ENCODE data around the gene DLGAP4. TPM values are rescaled to one million over a fixed set of nuclear protein-coding genes. Genes with fewer than 3 reads are reported as not detected.

The DLGAP4 gene
- total RNA-seq (7.7 TPM), polyA plus RNA-seq (28.2 TPM)
- long read RNA-seq, donor 1 = 0 reads
- long read RNA-seq, donor 2, transcript DLGAP4-206 (7 exons, 3,110 nt) = major isoform, 5 of 14 reads
- long read RNA-seq, donor 2, partial matches to known transcripts = 6 of 14 reads
- long read RNA-seq, donor 2, other reads (novel, unspliced or antisense) = 0 of 14 reads
- long read RNA-seq, donor 3 = 0 reads
- long read RNA-seq, donor 4, partial matches to known transcripts = 8 of 9 reads
- long read RNA-seq, donor 4, other reads (novel, unspliced or antisense) = 0 of 9 reads
- long read RNA-seq, donor 5, partial matches to known transcripts = 8 of 14 reads
- long read RNA-seq, donor 5, other reads (novel, unspliced or antisense) = 0 of 14 reads
- long read RNA-seq, donor 6, partial matches to known transcripts = 0 of 4 reads
- long read RNA-seq, donor 6, other reads (novel, unspliced or antisense) = 0 of 4 reads
- long read RNA-seq, donor 7, partial matches to known transcripts = 0 of 3 reads
- long read RNA-seq, donor 7, other reads (novel, unspliced or antisense) = 0 of 3 reads
- long read RNA-seq, donor 8, partial matches to known transcripts = 0 of 1 reads
- long read RNA-seq, donor 8, other reads (novel, unspliced or antisense) = 0 of 1 reads
- long read RNA-seq, donor 9, partial matches to known transcripts = 0 of 1 reads
- long read RNA-seq, donor 9, other reads (novel, unspliced or antisense) = 0 of 1 reads
- long read RNA-seq, donor 10, partial matches to known transcripts = 5 of 5 reads
- long read RNA-seq, donor 10, other reads (novel, unspliced or antisense) = 0 of 5 reads

GRCh38 chr20:36305602-36306551 is at the start of gene DLGAP4:
TSS of gene DLGAP4 (plus strand) at chr20:36306339. CDS start at chr20:36431718, 125,379 bp downstream.
- 4% methylated on average over 89 of the region's 96 CpGs for WGBS
- DNase-seq (ENCODE audit: low read depth in 6 of 9, low spot score in 9 of 9) = peak in 1 of 9 donors; percentile 8
- Histone ChIP-seq H3K27me3 (ENCODE audit: control insufficient read depth in 2 of 2, insufficient read depth in 1 of 2, low read length in 1 of 2) (peaks cover 61 to 91% of the 10 kb centered on the region in 2 donors), H3K27ac (ENCODE audit: low read depth in 1 of 2, low read length in 1 of 2) (no peak within 1 kb of the TSS), H3K4me3 (ENCODE audit: low read length in 2 of 2) (peak within 1 kb of the TSS in 1 of 2 donors; percentile 42), H3K9me3 (ENCODE audit: control insufficient read depth in 2 of 2, insufficient read depth in 1 of 2, low read length in 1 of 2) (no peaks in the 10 kb centered on the region), H3K36me3 (ENCODE audit: control insufficient read depth in 2 of 2, insufficient read depth in 2 of 2, low read length in 1 of 2) (no peaks in the 10 kb centered on the region), H3K4me1 (ENCODE audit: control insufficient read depth in 2 of 2, insufficient read depth in 2 of 2, low read length in 2 of 2) (peaks cover 0 to 3% of the 10 kb centered on the region in 2 donors)

GRCh38 chr20:36259177-36260061 is 46.7 kb upstream of the DLGAP4 start:
- WGBS = 83% methylated on average over 16 of the region's 16 CpGs
- DNase-seq (ENCODE audit: low read depth in 6 of 9, low spot score in 9 of 9) = no peak
- peaks cover 20 to 24% of the 10 kb centered on the region in 2 donors for H3K36me3 ChIP-seq (ENCODE audit: control insufficient read depth in 2 of 2, insufficient read depth in 2 of 2, low read length in 1 of 2)

GRCh38 chr20:36260316-36260715 is 45.8 kb upstream of the DLGAP4 start:
- Histone ChIP-seq H3K27ac (ENCODE audit: low read depth in 1 of 2, low read length in 1 of 2) (no peak overlapping the region), H3K4me1 (ENCODE audit: control insufficient read depth in 2 of 2, insufficient read depth in 2 of 2, low read length in 2 of 2) (no peaks in the 10 kb centered on the region), H3K4me3 (ENCODE audit: low read length in 2 of 2) (no peak overlapping the region), H3K9me3 (ENCODE audit: control insufficient read depth in 2 of 2, insufficient read depth in 1 of 2, low read length in 1 of 2) (no peaks in the 10 kb centered on the region), H3K27me3 (ENCODE audit: control insufficient read depth in 2 of 2, insufficient read depth in 1 of 2, low read length in 1 of 2) (no peaks in the 10 kb centered on the region), H3K36me3 (ENCODE audit: control insufficient read depth in 2 of 2, insufficient read depth in 2 of 2, low read length in 1 of 2) (peaks cover 17 to 20% of the 10 kb centered on the region in 2 donors)
- DNase-seq (ENCODE audit: low read depth in 6 of 9, low spot score in 9 of 9) = no peak
- 87% methylated on average over 7 of the region's 7 CpGs for WGBS

More at GRCh38 chr20:36259177-36260061, 46.7 kb upstream of the DLGAP4 start:
- H3K4me3 ChIP-seq (ENCODE audit: low read length in 2 of 2) = no peak overlapping the region
- H3K27ac ChIP-seq (ENCODE audit: low read depth in 1 of 2, low read length in 1 of 2) = no peak overlapping the region
- no peaks in the 10 kb centered on the region for H3K27me3 ChIP-seq (ENCODE audit: control insufficient read depth in 2 of 2, insufficient read depth in 1 of 2, low read length in 1 of 2)
- H3K4me1 ChIP-seq (ENCODE audit: control insufficient read depth in 2 of 2, insufficient read depth in 2 of 2, low read length in 2 of 2) = no peaks in the 10 kb centered on the region
- no peaks in the 10 kb centered on the region for H3K9me3 ChIP-seq (ENCODE audit: control insufficient read depth in 2 of 2, insufficient read depth in 1 of 2, low read length in 1 of 2)

DNA sequence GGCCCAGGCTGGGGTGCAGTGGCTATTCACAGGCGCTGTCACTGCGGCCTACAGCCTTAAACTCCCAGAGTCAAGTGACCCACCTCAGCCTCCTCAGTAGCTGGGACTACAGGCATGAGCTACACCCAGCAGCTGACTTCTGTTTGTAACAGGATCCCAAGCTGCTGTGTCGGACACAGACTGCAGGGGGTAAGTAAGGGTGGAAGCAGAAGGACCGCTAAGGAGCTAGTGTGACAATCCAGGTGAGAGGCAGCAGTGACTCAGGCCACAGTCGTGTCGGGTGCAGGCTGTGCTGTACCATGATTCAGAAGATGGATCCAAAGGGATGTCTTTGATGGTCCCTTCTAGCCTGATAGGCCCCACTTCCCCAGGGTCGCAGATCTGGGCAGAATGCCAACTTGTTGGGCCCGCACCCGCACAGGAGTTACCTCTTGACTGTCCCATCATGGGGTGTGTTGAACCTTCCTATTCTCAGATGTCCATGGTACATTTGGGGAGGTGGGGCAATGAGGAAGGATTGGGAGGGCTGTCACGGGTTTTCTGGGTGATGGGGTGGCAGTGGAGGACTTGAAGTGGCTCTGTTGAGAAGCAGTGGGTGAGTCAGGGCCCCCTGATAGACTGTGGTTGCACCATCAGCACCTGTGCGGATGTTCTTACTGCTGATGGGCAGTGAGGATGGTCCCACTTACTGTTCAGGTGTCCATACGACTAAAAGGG is 44.6 kb upstream of the DLGAP4 start:
- Histone ChIP-seq H3K27me3 (ENCODE audit: control insufficient read depth in 2 of 2, insufficient read depth in 1 of 2, low read length in 1 of 2) (no peaks in the 10 kb centered on the region), H3K36me3 (ENCODE audit: control insufficient read depth in 2 of 2, insufficient read depth in 2 of 2, low read length in 1 of 2) (peaks cover 4 to 8% of the 10 kb centered on the region in 2 donors), H3K4me1 (ENCODE audit: control insufficient read depth in 2 of 2, insufficient read depth in 2 of 2, low read length in 2 of 2) (no peaks in the 10 kb centered on the region), H3K27ac (ENCODE audit: low read depth in 1 of 2, low read length in 1 of 2) (no peak overlapping the region), H3K4me3 (ENCODE audit: low read length in 2 of 2) (no peak overlapping the region), H3K9me3 (ENCODE audit: control insufficient read depth in 2 of 2, insufficient read depth in 1 of 2, low read length in 1 of 2) (no peaks in the 10 kb centered on the region)
- no peak for DNase-seq (ENCODE audit: low read depth in 6 of 9, low spot score in 9 of 9)
- WGBS = 92% methylated on average over 12 of the region's 12 CpGs

GRCh38 chr20:36262440-36262839 is 43.7 kb upstream of the DLGAP4 start:
- H3K27me3 ChIP-seq (ENCODE audit: control insufficient read depth in 2 of 2, insufficient read depth in 1 of 2, low read length in 1 of 2) = no peaks in the 10 kb centered on the region
- no peak overlapping the region for H3K27ac ChIP-seq (ENCODE audit: low read depth in 1 of 2, low read length in 1 of 2)
- H3K4me3 ChIP-seq (ENCODE audit: low read length in 2 of 2) = no peak overlapping the region
- H3K4me1 ChIP-seq (ENCODE audit: control insufficient read depth in 2 of 2, insufficient read depth in 2 of 2, low read length in 2 of 2) = no peaks in the 10 kb centered on the region
- H3K36me3 ChIP-seq (ENCODE audit: control insufficient read depth in 2 of 2, insufficient read depth in 2 of 2, low read length in 1 of 2) = no peaks in the 10 kb centered on the region
- no peak for DNase-seq (ENCODE audit: low read depth in 6 of 9, low spot score in 9 of 9)
- 94% methylated on average over 12 of the region's 12 CpGs for WGBS
- H3K9me3 ChIP-seq (ENCODE audit: control insufficient read depth in 2 of 2, insufficient read depth in 1 of 2, low read length in 1 of 2) = no peaks in the 10 kb centered on the region

- Histone ChIP-seq H3K27ac (ENCODE audit: low read depth in 1 of 2, low read length in 1 of 2) (no peak overlapping the region), H3K9me3 (ENCODE audit: control insufficient read depth in 2 of 2, insufficient read depth in 1 of 2, low read length in 1 of 2) (no peaks in the 10 kb centered on the region), H3K36me3 (ENCODE audit: control insufficient read depth in 2 of 2, insufficient read depth in 2 of 2, low read length in 1 of 2) (no peaks in the 10 kb centered on the region), H3K27me3 (ENCODE audit: control insufficient read depth in 2 of 2, insufficient read depth in 1 of 2, low read length in 1 of 2) (no peaks in the 10 kb centered on the region), H3K4me1 (ENCODE audit: control insufficient read depth in 2 of 2, insufficient read depth in 2 of 2, low read length in 2 of 2) (no peaks in the 10 kb centered on the region), H3K4me3 (ENCODE audit: low read length in 2 of 2) (no peak overlapping the region)
- WGBS = 95% methylated on average over 20 of the region's 20 CpGs
- no peak for DNase-seq (ENCODE audit: low read depth in 6 of 9, low spot score in 9 of 9)
Measured at GRCh38 chr20:36264426-36265246, 41.5 kb upstream of the DLGAP4 start.

- H3K4me1 ChIP-seq (ENCODE audit: control insufficient read depth in 2 of 2, insufficient read depth in 2 of 2, low read length in 2 of 2) = no peaks in the 10 kb centered on the region
- H3K27ac ChIP-seq (ENCODE audit: low read depth in 1 of 2, low read length in 1 of 2) = no peak overlapping the region
- no peaks in the 10 kb centered on the region for H3K36me3 ChIP-seq (ENCODE audit: control insufficient read depth in 2 of 2, insufficient read depth in 2 of 2, low read length in 1 of 2)
- H3K27me3 ChIP-seq (ENCODE audit: control insufficient read depth in 2 of 2, insufficient read depth in 1 of 2, low read length in 1 of 2) = no peaks in the 10 kb centered on the region
- H3K9me3 ChIP-seq (ENCODE audit: control insufficient read depth in 2 of 2, insufficient read depth in 1 of 2, low read length in 1 of 2) = no peaks in the 10 kb centered on the region
- DNase-seq (ENCODE audit: low read depth in 6 of 9, low spot score in 9 of 9) = no peak
- H3K4me3 ChIP-seq (ENCODE audit: low read length in 2 of 2) = no peak overlapping the region
- 95% methylated on average over 6 of the region's 6 CpGs for WGBS
Measured at GRCh38 chr20:36266189-36266588, 40.0 kb upstream of the DLGAP4 start.

Measured in thymus (tissue), 14 donors.